Measurements from ENCODE around the gene TRAF3. TPM values are rescaled to one million over a fixed set of nuclear protein-coding genes. Genes with fewer than 3 reads are reported as not detected.

The TRAF3 gene
- total and polyA plus RNA-seq, 12 donors = 2.3 to 15.6 (median 10.2) TPM

DNA sequence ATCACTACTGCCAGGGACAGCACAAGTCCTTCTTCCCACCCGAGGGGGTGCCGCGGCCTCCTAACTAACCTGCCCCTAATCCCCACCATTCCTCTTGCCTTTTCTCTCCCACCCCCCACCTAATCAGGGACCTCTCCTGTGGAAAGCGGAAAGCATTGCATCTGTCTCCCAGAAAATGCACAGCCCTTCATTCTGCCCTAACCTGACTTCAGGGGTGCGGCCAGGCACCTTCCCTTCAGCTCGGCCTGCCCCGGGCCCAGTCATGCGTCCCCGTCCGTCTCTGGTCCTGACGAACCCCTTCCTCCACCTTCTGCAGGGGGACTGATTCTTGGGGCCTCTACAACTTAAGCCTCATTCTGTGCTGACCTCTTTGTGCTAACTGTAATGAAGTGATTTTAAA is 43.9 kb upstream of the TRAF3 start:
- Histone ChIP-seq H3K4me1 (no peaks in the 10 kb centered on the region), H3K9me3 (no peaks in the 10 kb centered on the region), H3K27ac (no peak overlapping the region), H3K4me3 (no peak overlapping the region), H3K36me3 (peaks cover 0 to 39% (median 5%) of the 10 kb centered on the region in 9 donors), H3K27me3 (no peaks in the 10 kb centered on the region)
- WGBS, 2 donors = 88% methylated on average over 11 of the region's 11 CpGs
- intact Hi-C loops (cut with DNase I) = no loop called here
- no peak for ATAC-seq
- DNase-seq = no peak
- no peak for TF ChIP-seq CTCF (IDR thresholded peaks at IDR 0.05)

GRCh38 chr14:102734436-102734835 is 42.8 kb upstream of the TRAF3 start:
- no peak for TF ChIP-seq CTCF (IDR thresholded peaks at IDR 0.05)
- no peak for ATAC-seq
- H3K9me3 ChIP-seq = no peaks in the 10 kb centered on the region
- H3K27ac ChIP-seq = no peak overlapping the region
- no peaks in the 10 kb centered on the region for H3K27me3 ChIP-seq
- no peaks in the 10 kb centered on the region for H3K4me1 ChIP-seq
- no peak overlapping the region for H3K4me3 ChIP-seq
- peaks cover 0 to 28% (median 0%) of the 10 kb centered on the region in 9 donors for H3K36me3 ChIP-seq
- 95% methylated on average over 12 of the region's 12 CpGs for WGBS, 2 donors
- intact Hi-C loops (cut with DNase I) = no loop called here
- no peak for DNase-seq

DNA sequence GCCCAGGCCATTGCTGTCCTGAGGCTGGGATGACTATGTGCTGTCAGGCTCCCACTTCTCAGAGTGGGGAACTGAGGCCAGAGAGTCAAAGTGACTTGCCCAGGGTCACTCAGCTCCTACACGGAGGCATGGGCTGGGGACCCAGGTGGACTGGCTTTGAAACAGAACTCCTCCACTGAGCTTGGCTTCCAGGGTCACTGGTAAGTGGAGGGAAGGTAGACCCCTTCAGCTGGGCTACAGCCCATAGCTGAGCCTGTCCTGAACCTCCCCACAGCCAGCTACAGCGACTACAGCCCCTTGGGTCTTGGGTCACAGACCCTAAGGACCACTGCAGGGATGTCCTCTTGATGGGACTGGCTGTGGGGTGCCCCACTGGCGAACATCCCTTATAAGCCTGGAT is 40.3 kb upstream of the TRAF3 start:
- 89 to 100% methylated on average over 3 of the region's 3 CpGs for whole genome bisulfite sequencing, 2 donors
- peaks cover 0 to 11% (median 0%) of the 10 kb centered on the region in 9 donors for H3K36me3 ChIP-seq
- no peak overlapping the region for H3K27ac ChIP-seq
- ATAC-seq (no peak), DNase-seq (no peak)
- no peak overlapping the region for H3K4me3 ChIP-seq
- no peaks in the 10 kb centered on the region for H3K4me1 ChIP-seq
- H3K9me3 ChIP-seq = peaks cover 0 to 20% (median 5%) of the 10 kb centered on the region in 11 donors
- TF ChIP-seq CTCF (IDR thresholded peaks at IDR 0.05) = no peak
- intact Hi-C loops (cut with DNase I) = no loop called here
- no peaks in the 10 kb centered on the region for H3K27me3 ChIP-seq

DNA sequence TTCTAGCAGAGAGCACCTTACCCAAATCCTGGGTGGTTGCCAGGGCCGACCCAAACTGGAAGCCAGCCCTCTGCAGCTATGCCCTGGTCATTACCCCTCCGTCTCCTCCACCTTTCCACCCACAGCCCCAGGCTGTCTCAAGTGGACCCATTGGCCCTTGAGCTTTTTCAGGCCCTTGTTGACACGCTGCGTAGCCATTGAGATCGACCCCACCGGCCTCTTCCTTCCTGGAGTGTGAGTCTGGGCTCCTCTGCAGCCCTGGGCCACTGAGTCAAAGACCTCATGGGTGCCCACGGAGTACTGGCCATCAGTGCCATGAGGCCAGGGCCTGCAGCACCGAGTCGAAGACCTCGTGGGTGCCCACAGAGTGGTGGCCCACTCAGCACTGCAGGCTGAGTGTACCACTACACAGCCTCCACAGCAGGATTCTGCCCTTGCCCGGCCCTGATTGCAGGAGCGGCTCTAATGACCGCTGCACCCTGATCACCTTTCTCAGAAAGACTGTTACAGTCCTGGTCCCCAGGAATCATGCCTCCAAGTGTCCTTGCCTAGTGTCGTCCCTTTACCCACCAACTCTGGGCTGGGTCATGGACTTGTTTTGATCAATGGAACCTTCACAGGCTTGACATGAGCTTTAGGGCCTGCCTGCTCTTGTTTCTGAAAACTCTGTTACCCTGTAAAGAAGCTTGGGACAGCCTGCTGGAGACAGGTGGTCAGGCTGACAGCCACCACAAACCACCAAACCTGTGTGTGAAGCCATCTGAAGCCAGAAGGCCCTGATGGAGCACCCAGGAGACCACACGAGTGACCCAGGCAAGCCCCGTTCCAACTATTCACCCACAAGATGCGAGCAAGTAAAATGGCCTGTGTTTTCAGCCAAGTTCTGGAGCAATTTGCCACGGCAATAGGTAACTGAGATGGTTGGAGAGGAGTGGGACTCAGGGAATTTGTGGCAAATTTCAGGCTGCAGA is 39.6 kb upstream of the TRAF3 start:
- peaks cover 0 to 11% (median 0%) of the 10 kb centered on the region in 9 donors for H3K36me3 ChIP-seq
- no peaks in the 10 kb centered on the region for H3K27me3 ChIP-seq
- ATAC-seq = no peak
- 94 to 96% methylated on average over 18 of the region's 18 CpGs for WGBS, 2 donors
- no peak for TF ChIP-seq CTCF (IDR thresholded peaks at IDR 0.05)
- H3K4me1 ChIP-seq = no peaks in the 10 kb centered on the region
- no peak overlapping the region for H3K4me3 ChIP-seq
- H3K9me3 ChIP-seq = peaks cover 0 to 27% (median 8%) of the 10 kb centered on the region in 11 donors
- no peak overlapping the region for H3K27ac ChIP-seq
- intact Hi-C loops (cut with DNase I) = no loop called here
- no peak for DNase-seq
